Parathyroid adenoma (tissue), 2 donors: ENCODE measurements around the gene VSIG8.

ENCODE experiments used
- H2AFZ ChIP-seq: fragments of 300-600 bp; sonication (generic); one replicate; pipeline ENCODE4 v1.7.0; 2017; ENCODE audit warnings: antibody characterized with exemption, mild to moderate bottlenecking
- H3K27ac ChIP-seq: fragments of 300-600 bp; sonication (generic); one replicate; pipeline ENCODE4 v1.7.0; 2017
- H3K27me3 ChIP-seq: fragments of 300-600 bp; sonication (generic); one replicate; pipeline ENCODE4 v1.7.0; 2017; ENCODE audit warnings: low read length; ENCODE audit not compliant: control insufficient read depth, insufficient read depth
- H3K36me3 ChIP-seq: fragments of 300-600 bp; sonication (generic); one replicate; pipeline ENCODE4 v1.7.0; 2017; ENCODE audit warnings: low read length; ENCODE audit not compliant: control insufficient read depth, insufficient read depth
- H3K4me1 ChIP-seq: fragments of 300-600 bp; sonication (generic); one replicate; pipeline ENCODE4 v1.7.0; 2017; ENCODE audit warnings: control low read depth
- H3K4me2 ChIP-seq: fragments of 300-600 bp; sonication (generic); one replicate; pipeline ENCODE4 v1.7.0; 2017; ENCODE audit warnings: low read length
- H3K4me3 ChIP-seq: fragments of 300-600 bp; sonication (generic); one replicate; pipeline ENCODE4 v1.7.0; 2017; ENCODE audit warnings: low read depth, low read length
- H3K79me2 ChIP-seq: fragments of 300-600 bp; sonication (generic); one replicate; pipeline ENCODE4 v1.7.0; 2017; ENCODE audit warnings: control low read depth
- H3K9ac ChIP-seq: fragments of 300-600 bp; sonication (generic); one replicate; pipeline ENCODE4 v1.7.0; 2017; ENCODE audit warnings: mild to moderate bottlenecking
- H3K9me3 ChIP-seq: fragments of 300-600 bp; sonication (generic); one replicate; pipeline ENCODE4 v1.7.0; 2017; ENCODE audit warnings: low read length; ENCODE audit not compliant: control insufficient read depth
- TF ChIP-seq, protein P1 (sequence below): fragments of 300-600 bp; sonication (generic); IDR thresholded peaks from one replicate; pipeline ENCODE4 v1.7.0; 2017; ENCODE audit warnings: antibody characterized with exemption, mild to moderate bottlenecking
- donor health status: primary hyperparathyroidism.

VSIG8 gene

DNA sequence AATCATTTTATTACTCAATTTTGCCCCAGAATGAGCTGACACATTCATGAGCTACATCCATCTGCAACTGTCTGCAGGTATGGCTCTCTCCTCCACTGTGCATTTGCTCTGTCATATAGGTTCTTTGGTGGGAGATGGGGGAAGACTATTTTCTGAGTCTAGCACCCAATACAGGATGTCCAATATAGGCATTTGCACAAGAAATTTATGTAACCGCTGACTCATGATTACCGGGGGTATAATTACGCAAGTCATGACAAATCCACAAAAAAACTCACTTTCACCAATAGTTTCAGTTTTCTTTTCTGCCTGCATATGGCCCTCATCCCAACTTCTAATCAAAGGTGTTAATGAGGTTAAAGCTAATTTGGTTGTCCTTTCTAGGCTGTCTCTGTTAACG lies 17.5 kb upstream of the VSIG8 start:
- H3K4me2 ChIP-seq, result no peak overlapping the region

DNA sequence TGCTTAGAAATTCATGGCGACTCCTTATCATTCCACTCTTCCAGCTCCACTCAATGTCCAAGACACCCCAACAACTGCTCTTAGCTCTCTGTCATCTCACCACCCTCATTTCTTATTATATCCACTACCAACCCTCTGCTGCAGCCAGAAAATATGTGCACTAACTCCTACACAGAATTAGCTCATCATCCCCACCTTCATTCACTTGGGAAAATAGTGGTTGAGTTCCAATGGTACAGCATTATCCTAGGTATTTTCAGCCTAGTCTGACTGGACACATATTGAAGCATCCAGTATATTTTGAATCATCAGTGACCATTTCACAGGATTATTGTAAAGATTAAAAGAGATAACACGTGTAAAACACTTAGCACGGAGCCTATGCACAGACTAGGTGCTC lies 16.7 kb upstream of the VSIG8 start:
- no peaks in the 10 kb centered on the region for H3K79me2 ChIP-seq
- no peaks in the 10 kb centered on the region for H3K36me3 ChIP-seq
- H3K27me3 ChIP-seq, result no peaks in the 10 kb centered on the region
- TF ChIP-seq, protein P1, sequence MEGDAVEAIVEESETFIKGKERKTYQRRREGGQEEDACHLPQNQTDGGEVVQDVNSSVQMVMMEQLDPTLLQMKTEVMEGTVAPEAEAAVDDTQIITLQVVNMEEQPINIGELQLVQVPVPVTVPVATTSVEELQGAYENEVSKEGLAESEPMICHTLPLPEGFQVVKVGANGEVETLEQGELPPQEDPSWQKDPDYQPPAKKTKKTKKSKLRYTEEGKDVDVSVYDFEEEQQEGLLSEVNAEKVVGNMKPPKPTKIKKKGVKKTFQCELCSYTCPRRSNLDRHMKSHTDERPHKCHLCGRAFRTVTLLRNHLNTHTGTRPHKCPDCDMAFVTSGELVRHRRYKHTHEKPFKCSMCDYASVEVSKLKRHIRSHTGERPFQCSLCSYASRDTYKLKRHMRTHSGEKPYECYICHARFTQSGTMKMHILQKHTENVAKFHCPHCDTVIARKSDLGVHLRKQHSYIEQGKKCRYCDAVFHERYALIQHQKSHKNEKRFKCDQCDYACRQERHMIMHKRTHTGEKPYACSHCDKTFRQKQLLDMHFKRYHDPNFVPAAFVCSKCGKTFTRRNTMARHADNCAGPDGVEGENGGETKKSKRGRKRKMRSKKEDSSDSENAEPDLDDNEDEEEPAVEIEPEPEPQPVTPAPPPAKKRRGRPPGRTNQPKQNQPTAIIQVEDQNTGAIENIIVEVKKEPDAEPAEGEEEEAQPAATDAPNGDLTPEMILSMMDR, result no peak
- H3K4me3 ChIP-seq, result no peak overlapping the region
- peaks cover 7% of the 10 kb centered on the region for H3K4me1 ChIP-seq
- no peaks in the 10 kb centered on the region for H3K9me3 ChIP-seq
- H3K27ac ChIP-seq, result no peak overlapping the region
- H3K4me2 ChIP-seq, result no peak overlapping the region
- no peak overlapping the region for H3K9ac ChIP-seq
- H2AFZ ChIP-seq, result no peak overlapping the region

More for the DNA sequence above, 17.5 kb upstream of the VSIG8 start:
- Histone ChIP-seq H3K79me2 (no peaks in the 10 kb centered on the region), H3K4me1 (peaks cover 7% of the 10 kb centered on the region), H3K4me3 (no peak overlapping the region), H3K9ac (no peak overlapping the region), H3K9me3 (no peaks in the 10 kb centered on the region), H3K36me3 (no peaks in the 10 kb centered on the region), H3K27ac (no peak overlapping the region), H3K27me3 (no peaks in the 10 kb centered on the region), H2AFZ (no peak overlapping the region)
- TF ChIP-seq, protein P1, result no peak

DNA sequence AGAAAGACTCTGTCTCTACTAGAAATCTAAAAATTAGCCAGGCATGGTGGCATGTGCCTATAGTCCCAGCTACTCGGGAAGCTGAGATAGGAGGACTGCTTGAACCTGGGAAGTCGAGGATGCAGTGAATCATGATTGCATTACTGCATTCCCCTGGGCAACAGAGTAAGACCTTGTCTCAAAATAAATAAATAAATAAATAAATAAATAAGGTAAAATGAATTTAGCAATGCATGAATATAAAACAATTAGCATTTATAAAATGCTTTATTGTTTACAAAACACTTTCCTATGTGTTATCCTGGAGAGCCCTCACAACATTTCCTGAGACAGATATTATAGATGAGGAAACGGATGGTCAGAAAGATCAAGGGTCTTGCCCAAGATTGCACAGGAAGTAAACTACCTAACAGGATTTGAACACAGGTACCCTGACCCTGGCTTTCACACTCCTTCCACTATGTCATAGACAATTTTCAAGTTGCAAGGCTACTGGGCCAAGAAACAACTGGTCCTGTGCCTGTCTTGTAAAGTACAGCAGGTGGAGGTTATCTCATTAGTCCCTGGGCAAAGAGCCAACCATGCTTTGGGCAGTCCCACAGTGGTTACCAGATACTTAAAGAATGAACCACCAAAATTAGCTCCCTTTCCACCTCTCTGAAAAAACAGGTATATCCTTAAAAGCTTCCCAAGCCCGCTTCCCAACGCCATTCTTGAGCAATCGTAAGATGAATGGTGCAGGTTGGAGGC lies 15.4 kb upstream of the VSIG8 start:
- peaks cover 7% of the 10 kb centered on the region for H3K4me1 ChIP-seq
- no peaks in the 10 kb centered on the region for H3K9me3 ChIP-seq
- H3K79me2 ChIP-seq, result no peaks in the 10 kb centered on the region
- TF ChIP-seq, protein P1, result no peak
- H3K27me3 ChIP-seq, result no peaks in the 10 kb centered on the region
- H3K4me2 ChIP-seq, result no peak overlapping the region
- H3K9ac ChIP-seq, result no peak overlapping the region
- H2AFZ ChIP-seq, result no peak overlapping the region
- no peak overlapping the region for H3K27ac ChIP-seq
- H3K36me3 ChIP-seq, result no peaks in the 10 kb centered on the region
- H3K4me3 ChIP-seq, result no peak overlapping the region

DNA sequence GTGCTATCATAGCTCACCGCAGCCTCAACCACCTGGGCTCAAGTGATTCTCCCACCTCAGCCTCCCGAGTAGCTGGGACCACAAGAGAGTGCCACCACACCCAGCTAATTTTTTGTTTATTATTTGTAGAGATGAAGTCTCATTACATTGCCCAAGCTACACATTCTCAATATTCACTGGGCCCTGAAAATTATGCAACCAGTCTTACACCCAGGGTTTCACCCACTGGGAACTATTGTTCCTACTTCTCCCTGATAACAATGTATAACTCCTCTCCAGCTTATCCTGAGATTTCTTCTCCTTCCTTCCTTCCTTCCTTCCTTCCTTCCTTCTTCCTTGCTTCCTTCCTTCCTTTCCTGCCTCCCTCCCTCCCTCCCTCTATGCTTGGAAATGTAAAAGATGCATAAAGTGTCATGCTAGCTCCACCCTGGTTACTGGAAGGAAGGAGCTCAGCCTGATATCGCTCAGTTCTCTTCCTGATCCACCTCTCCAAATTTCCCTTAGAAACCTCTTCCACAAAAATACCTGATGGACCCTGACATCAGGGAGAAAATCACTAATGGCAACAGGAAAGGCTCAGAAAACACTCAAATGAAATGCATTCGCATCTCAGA lies 11.2 kb upstream of the VSIG8 start:
- TF ChIP-seq, protein P1, result no peak
- H3K27me3 ChIP-seq, result no peaks in the 10 kb centered on the region
- no peak overlapping the region for H3K4me2 ChIP-seq
- no peaks in the 10 kb centered on the region for H3K9me3 ChIP-seq
- no peak overlapping the region for H3K27ac ChIP-seq
- peaks cover 7% of the 10 kb centered on the region for H3K4me1 ChIP-seq
- H3K4me3 ChIP-seq, result no peak overlapping the region
- H3K79me2 ChIP-seq, result no peaks in the 10 kb centered on the region
- H3K9ac ChIP-seq, result no peak overlapping the region
- no peak overlapping the region for H2AFZ ChIP-seq
- no peaks in the 10 kb centered on the region for H3K36me3 ChIP-seq

DNA sequence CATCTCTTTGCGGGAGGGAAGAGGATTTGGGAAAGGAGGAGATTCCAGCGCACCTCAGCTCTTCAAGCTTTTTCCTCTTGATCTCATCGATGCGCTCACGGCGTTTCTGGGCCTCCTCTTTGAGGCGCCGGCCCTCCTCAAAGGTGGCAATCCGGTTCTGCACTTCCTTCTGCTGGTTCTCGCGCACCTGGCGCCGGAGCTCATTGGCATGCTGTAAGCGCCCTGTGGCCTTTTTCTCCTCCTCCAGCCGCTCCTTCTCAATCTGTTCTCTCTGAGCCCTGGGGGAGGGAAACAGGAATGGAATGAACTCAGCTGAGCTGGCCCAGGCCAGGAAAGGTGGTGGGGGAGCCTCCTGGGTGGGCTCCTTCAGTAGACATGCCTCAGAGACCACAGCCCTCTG lies 10.4 kb upstream of the VSIG8 start:
- H3K79me2 ChIP-seq, result no peaks in the 10 kb centered on the region
- H3K4me3 ChIP-seq, result no peak overlapping the region
- H3K4me1 ChIP-seq, result peaks cover 13% of the 10 kb centered on the region
- no peaks in the 10 kb centered on the region for H3K27me3 ChIP-seq
- no peak overlapping the region for H3K4me2 ChIP-seq
- no peak overlapping the region for H3K27ac ChIP-seq
- TF ChIP-seq, protein P1, result no peak
- no peak overlapping the region for H3K9ac ChIP-seq
- no peak overlapping the region for H2AFZ ChIP-seq
- no peaks in the 10 kb centered on the region for H3K9me3 ChIP-seq
- no peaks in the 10 kb centered on the region for H3K36me3 ChIP-seq
